GM19468 (cell line): ENCODE results near the gene PKN2.
A peak's percentile ranks its signal among the peaks of the same experiment; 100 is the strongest.
"Not testable (repeated sequence)": the region's sequence is repeated elsewhere in the genome, so short reads cannot be mapped to it uniquely, and the experiment has no call there.

Experiments used
- ATAC-seq: cut with Tn5 transposase; IDR thresholded peaks from one replicate; pipeline ENCODE4 v1.9.1; 2021; ENCODE audit warnings: mild to moderate bottlenecking, moderate library complexity, moderate number of reproducible peaks; ENCODE audit not compliant: unreplicated experiment; ENCODE audit errors: extremely low read depth

Gene PKN2

GRCh38 chr1:88673446-88673845 lies 10.6 kb upstream of the PKN2 start:
- no peak for ATAC-seq

- ATAC-seq = no peak
Measured at GRCh38 chr1:88678405-88678804, 5.7 kb upstream of the PKN2 start.

- no peak for ATAC-seq
Measured at GRCh38 chr1:88680471-88680870, 3.6 kb upstream of the PKN2 start.

GRCh38 chr1:88680911-88681622 lies 3.0 kb upstream of the PKN2 start:
- no peak for ATAC-seq

GRCh38 chr1:88684482-88685258 lies 597 bp downstream of the PKN2 start:
- peak; percentile 8 for ATAC-seq

- ATAC-seq = no peak
Measured at GRCh38 chr1:88685259-88685620, 1.2 kb downstream of the PKN2 start.

- ATAC-seq = no peak
Measured at GRCh38 chr1:88691540-88691939, 7.5 kb downstream of the PKN2 start.

- no peak for ATAC-seq
Measured at GRCh38 chr1:88695781-88696180, 11.7 kb downstream of the PKN2 start.

GRCh38 chr1:88697503-88697902 lies 13.4 kb downstream of the PKN2 start:
- ATAC-seq = no peak

GRCh38 chr1:88698140-88698539 lies 14.1 kb downstream of the PKN2 start:
- no peak for ATAC-seq

- no peak for ATAC-seq
Measured at GRCh38 chr1:88698764-88699163, 14.7 kb downstream of the PKN2 start.

GRCh38 chr1:88700425-88701013 lies 16.4 kb downstream of the PKN2 start:
- ATAC-seq = no peak

GRCh38 chr1:88701275-88701674 lies 17.2 kb downstream of the PKN2 start:
- no peak for ATAC-seq

GRCh38 chr1:88701793-88702192 lies 17.7 kb downstream of the PKN2 start:
- ATAC-seq = not testable (repeated sequence)

GRCh38 chr1:88708011-88708410 lies 23.9 kb downstream of the PKN2 start:
- no peak for ATAC-seq

- not testable (repeated sequence) for ATAC-seq
Measured at GRCh38 chr1:88712907-88713306, 28.8 kb downstream of the PKN2 start.

- not testable (repeated sequence) for ATAC-seq
Measured at GRCh38 chr1:88716571-88716970, 32.5 kb downstream of the PKN2 start.

- no peak for ATAC-seq
Measured at GRCh38 chr1:88722492-88722891, 38.4 kb downstream of the PKN2 start.

- ATAC-seq = no peak
Measured at GRCh38 chr1:88726697-88727096, 42.6 kb downstream of the PKN2 start.

- no peak for ATAC-seq
Measured at GRCh38 chr1:88727205-88727604, 43.1 kb downstream of the PKN2 start.

GRCh38 chr1:88729297-88729696 lies 45.2 kb downstream of the PKN2 start:
- ATAC-seq = no peak
